Colonic mucosa (tissue), 4 donors: ENCODE results near the gene LEP. TPM values are rescaled to one million over a fixed set of nuclear protein-coding genes. Genes with fewer than 3 reads are reported as not detected.
"Not testable (repeated sequence)": the region's sequence is repeated elsewhere in the genome, so short reads cannot be mapped to it uniquely, and the experiment has no call there.

Experiments used
- DNase-seq: peaks from one replicate; pipeline ENCODE4 v3.0.0-alpha.2; 2020
- H3K27ac ChIP-seq: fragments of 200-600 bp; one replicate; pipeline ENCODE4 v1.8.0; 2021
- H3K27me3 ChIP-seq: fragments of 200-600 bp; one replicate; pipeline ENCODE4 v1.8.0; 2021
- H3K36me3 ChIP-seq: fragments of 200-600 bp; one replicate; pipeline ENCODE4 v1.8.0; 2021
- H3K4me1 ChIP-seq: fragments of 200-600 bp; one replicate; pipeline ENCODE4 v1.8.0; 2021; ENCODE audit warnings: mild to moderate bottlenecking
- H3K4me3 ChIP-seq: fragments of 200-600 bp; one replicate; pipeline ENCODE4 v1.8.0; 2021
- H3K9ac ChIP-seq, 2 donors: one replicate each; pipeline ENCODE4 v1.7.0; 2013; ENCODE audit warnings: control low read depth in 2 of 2, low read depth in 2 of 2, low read length in 2 of 2
- H3K9me3 ChIP-seq: fragments of 200-600 bp; one replicate; pipeline ENCODE4 v1.8.0; 2021
- CTCF ChIP-seq: fragments of 200-600 bp; IDR thresholded peaks from one replicate; pipeline ENCODE4 v1.8.0; 2022; ENCODE audit warnings: antibody characterized with exemption, mild to moderate bottlenecking
- intact Hi-C: fragments of 100-400 bp; cut with DNase I; formaldehyde crosslinking; loops from one replicate; pipeline ENCODE4 v1.14.1; 2022
- total RNA-seq, 2 donors: library from RNA; stranded (reverse); fragmentation: NEBNext Ultra II Directional in 1 of 2; extraction: Animal tissue kit (Norgen Biotek cat#: 25700) in 1 of 2; gene quantifications; one replicate each; pipeline ENCODE4 v1.2.1, GENCODE V29; 2021
- donor health status: healthy.
- donor health status: DM: no; HTN: no; CAD: no.
- donor health status: DM: no; HTN: no; CAD: no.

Gene LEP
- total RNA-seq, 2 donors from 2014 or later = 0.07 TPM; not detected in 1

DNA sequence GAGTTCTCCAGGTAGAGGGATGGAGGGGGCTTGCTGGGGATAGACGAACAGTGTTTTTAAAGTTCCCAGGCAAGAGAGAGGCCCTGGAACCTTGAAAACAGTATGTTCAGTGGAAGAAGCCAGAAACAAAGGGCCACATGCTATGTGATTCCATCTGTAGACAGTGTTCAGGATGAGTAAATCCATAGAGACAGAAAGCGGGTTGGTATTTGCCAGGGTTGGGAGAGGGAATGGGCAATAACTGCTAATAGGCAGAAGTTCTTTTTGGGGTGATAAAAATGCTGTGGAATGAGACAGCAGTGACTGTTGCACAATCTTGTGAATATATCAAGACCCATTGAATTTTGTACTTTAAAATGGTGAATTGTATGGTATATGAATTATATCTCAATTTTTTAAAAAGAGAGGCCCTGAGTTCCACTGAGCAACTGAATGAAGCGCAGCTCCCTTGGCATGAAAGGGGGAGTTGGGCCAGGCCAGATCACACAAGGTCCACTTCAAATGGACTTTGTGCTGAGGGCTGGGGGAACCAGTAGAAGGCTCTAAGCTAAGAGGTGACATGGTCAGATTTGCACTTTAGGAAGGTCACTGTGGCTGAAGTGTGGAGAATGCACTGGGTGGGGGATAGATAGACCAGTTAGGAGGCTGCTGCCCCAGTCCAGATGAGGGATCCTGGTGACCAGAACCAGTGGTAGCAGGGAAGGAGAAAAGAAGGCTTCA is 34.0 kb downstream of the LEP start:
- intact Hi-C loops = no loop called here
- no peaks in the 10 kb centered on the region for H3K9me3 ChIP-seq
- H3K27me3 ChIP-seq = peaks cover 18% of the 10 kb centered on the region
- no peak for TF ChIP-seq CTCF
- H3K27ac ChIP-seq = no peak overlapping the region
- H3K4me3 ChIP-seq = no peak overlapping the region
- no peaks in the 10 kb centered on the region for H3K4me1 ChIP-seq
- DNase-seq = no peak
- H3K9ac ChIP-seq = no peak overlapping the region
- no peaks in the 10 kb centered on the region for H3K36me3 ChIP-seq

DNA sequence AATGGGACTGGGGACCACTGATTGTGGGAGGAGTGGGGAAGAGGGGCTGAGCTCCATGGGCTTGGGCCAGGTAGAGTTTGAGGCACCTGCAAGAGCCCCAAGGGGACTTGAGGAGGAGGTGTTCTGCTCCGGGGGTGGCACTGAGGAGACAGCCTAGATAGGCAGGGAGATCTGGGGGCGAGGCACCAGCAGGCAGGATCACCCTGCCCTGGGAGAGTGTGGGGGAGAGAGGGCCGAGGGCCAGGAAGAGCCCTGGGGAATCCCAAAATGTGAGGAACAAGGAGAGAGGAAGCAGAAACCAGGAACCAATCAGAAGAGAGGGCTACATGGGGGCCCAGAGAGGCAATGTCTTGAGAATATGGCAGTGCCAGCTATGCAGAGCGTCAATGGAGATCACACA is 34.6 kb downstream of the LEP start:
- no peak for DNase-seq
- Histone ChIP-seq H3K27me3 (peaks cover 16% of the 10 kb centered on the region), H3K4me1 (no peaks in the 10 kb centered on the region), H3K27ac (no peak overlapping the region), H3K9ac (no peak overlapping the region), H3K4me3 (no peak overlapping the region), H3K36me3 (no peaks in the 10 kb centered on the region), H3K9me3 (no peaks in the 10 kb centered on the region)
- intact Hi-C loops = no loop called here
- no peak for TF ChIP-seq CTCF

DNA sequence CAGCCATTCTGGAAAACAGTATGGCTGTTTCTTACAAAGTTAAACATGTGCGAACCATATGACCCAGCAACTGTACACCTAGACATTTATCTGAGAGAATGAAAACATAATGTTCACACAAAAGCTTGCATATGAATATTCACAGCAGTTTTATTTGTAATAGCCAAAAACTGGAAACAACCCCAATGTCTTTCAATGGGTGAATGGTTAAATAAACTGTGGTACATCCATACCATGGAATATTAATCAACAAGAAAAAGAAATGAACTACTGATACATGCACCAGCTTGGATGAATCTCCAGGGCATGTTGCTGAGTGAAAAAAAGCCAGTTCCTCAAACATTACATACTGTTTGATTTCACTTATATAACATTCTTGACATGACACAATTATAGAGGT is 37.3 kb downstream of the LEP start:
- Histone ChIP-seq H3K27me3 (no peaks in the 10 kb centered on the region), H3K4me3 (no peak overlapping the region), H3K27ac (no peak overlapping the region), H3K36me3 (no peaks in the 10 kb centered on the region), H3K9me3 (no peaks in the 10 kb centered on the region), H3K9ac (no peak overlapping the region), H3K4me1 (no peaks in the 10 kb centered on the region)
- intact Hi-C loops = no loop called here
- TF ChIP-seq CTCF = no peak
- DNase-seq = no peak

- TF ChIP-seq CTCF = no peak
- intact Hi-C loops = no loop called here
Measured at GRCh38 chr7:128279124-128279713, 38.1 kb downstream of the LEP start.

GRCh38 chr7:128280451-128280850 is 39.4 kb downstream of the LEP start:
- intact Hi-C loops, H3K9ac ChIP-seq, H3K4me3 ChIP-seq, H3K9me3 ChIP-seq, H3K4me1 ChIP-seq, DNase-seq, H3K27ac ChIP-seq, H3K27me3 ChIP-seq, H3K36me3 ChIP-seq: not testable (repeated sequence)

More at GRCh38 chr7:128279124-128279713, 38.1 kb downstream of the LEP start:
- DNase-seq = no peak
- Histone ChIP-seq H3K4me1 (no peaks in the 10 kb centered on the region), H3K36me3 (no peaks in the 10 kb centered on the region), H3K27me3 (no peaks in the 10 kb centered on the region), H3K27ac (no peak overlapping the region), H3K9ac (no peak overlapping the region), H3K9me3 (no peaks in the 10 kb centered on the region), H3K4me3 (no peak overlapping the region)
